HEK293 (cell line): ENCODE data around the gene SERPINA3.

Experiments used
- CTCF ChIA-PET: fragments of 350-600 bp; formaldehyde crosslinking; extraction: SDS; loops from one replicate; lab custom pipeline; 2021; ENCODE audit warnings: antibody characterized with exemption; lab: Yijun Ruan, JAX
- POLR2A ChIA-PET: fragments of 300-600 bp; formaldehyde crosslinking; extraction: SDS; loops from one replicate; lab custom pipeline; 2020; ENCODE audit warnings: antibody characterized with exemption, inconsistent platforms; lab: Yijun Ruan, JAX
- H3K27ac ChIP-seq: fragments of 200-500 bp; sonication (Bioruptor generic); 2 replicates; pipeline ENCODE4 v1.5.1; 2014; ENCODE audit warnings: low read depth, low read length, control low read depth, inconsistent platforms; ENCODE audit errors: extremely low read depth
- H3K36me3 ChIP-seq, 2 experiments: fragments of 200-500 bp in 1 of 2; sonication (Bioruptor generic) in 1 of 2; 1 replicate in 1 of 2; 2 replicates in 1 of 2; pipeline ENCODE4 v1.5.1; 2014 to 2017; ENCODE audit warnings: inconsistent platforms in 2 of 2, low read length in 2 of 2; ENCODE audit not compliant: control insufficient read depth in 2 of 2, insufficient read depth in 1 of 2
- H3K4me1 ChIP-seq: fragments of 200-500 bp; sonication (Bioruptor generic); 2 replicates; pipeline ENCODE4 v1.5.1; 2014; ENCODE audit warnings: mild to moderate bottlenecking, low read length, inconsistent platforms; ENCODE audit not compliant: control insufficient read depth, insufficient read depth
- H3K4me3 ChIP-seq: 2 replicates; pipeline ENCODE4 v1.5.1; 2011; ENCODE audit warnings: low read depth, mild to moderate bottlenecking, control low read depth, low read length, moderate library complexity
- H3K9me3 ChIP-seq: fragments of 200-500 bp; sonication (Bioruptor generic); 2 replicates; pipeline ENCODE4 v1.5.1; 2014; ENCODE audit warnings: low read depth, low read length, inconsistent platforms; ENCODE audit not compliant: control insufficient read depth, insufficient read depth
- AEBP2 ChIP-seq: fragments of 450-650 bp; formaldehyde crosslinking; IDR thresholded peaks from 2 replicates; pipeline ENCODE4 v1.5.1; 2016; ENCODE audit warnings: missing biosample characterization, missing genetic modification characterization, borderline replicate concordance
- EGR2 ChIP-seq: fragments of 450-650 bp; formaldehyde crosslinking; IDR thresholded peaks from 2 replicates; pipeline ENCODE4 v1.5.1; 2016; ENCODE audit warnings: low read depth, missing biosample characterization, missing genetic modification characterization
- GLIS1 ChIP-seq: fragments of 450-650 bp; formaldehyde crosslinking; IDR thresholded peaks from 2 replicates; pipeline ENCODE4 v1.5.1; 2016; ENCODE audit warnings: missing biosample characterization, missing genetic modification characterization
- KLF1 ChIP-seq: fragments of 450-650 bp; formaldehyde crosslinking; IDR thresholded peaks from 2 replicates; pipeline ENCODE4 v1.5.1; 2016; ENCODE audit warnings: missing biosample characterization, missing genetic modification characterization
- KLF10 ChIP-seq: fragments of 450-650 bp; IDR thresholded peaks from 2 replicates; pipeline ENCODE4 v1.5.1; 2018; ENCODE audit warnings: missing biosample characterization, mild to moderate bottlenecking, missing genetic modification characterization
- KLF9 ChIP-seq: fragments of 450-650 bp; formaldehyde crosslinking; IDR thresholded peaks from 2 replicates; pipeline ENCODE4 v1.5.1; 2016; ENCODE audit warnings: missing biosample characterization, missing genetic modification characterization, low read depth
- ZFHX2 ChIP-seq: fragments of 450-650 bp; formaldehyde crosslinking; conservative IDR thresholded peaks from 2 replicates; pipeline ENCODE4 v1.5.1; 2016; ENCODE audit warnings: missing biosample characterization, missing genetic modification characterization
- ZNF112 ChIP-seq: fragments of 450-650 bp; formaldehyde crosslinking; IDR thresholded peaks from 2 replicates; pipeline ENCODE4 v1.5.0; 2017; ENCODE audit warnings: missing biosample characterization, missing genetic modification characterization
- ZNF157 ChIP-seq: fragments of 450-650 bp; formaldehyde crosslinking; IDR thresholded peaks from 2 replicates; pipeline ENCODE4 v1.5.1; 2016; ENCODE audit warnings: missing biosample characterization, missing genetic modification characterization
- ZNF19 ChIP-seq: fragments of 450-650 bp; formaldehyde crosslinking; IDR thresholded peaks from 2 replicates; pipeline ENCODE4; 2016; ENCODE audit warnings: missing biosample characterization, missing genetic modification characterization, low read depth
- ZNF211 ChIP-seq: fragments of 450-650 bp; formaldehyde crosslinking; IDR thresholded peaks from 2 replicates; pipeline ENCODE4 v1.5.1; 2016; ENCODE audit warnings: low read depth, missing biosample characterization, missing genetic modification characterization
- ZNF274 ChIP-seq, 2 experiments: fragments of 200-500 bp in 1 of 2; fragments of 450-650 bp in 1 of 2; sonication (Bioruptor generic) in 1 of 2; formaldehyde crosslinking in 1 of 2; IDR thresholded peaks; 2 replicates each; pipeline versions ENCODE4 v1.5.1 to v1.6.1; 2014 to 2016; ENCODE audit warnings: borderline replicate concordance in 1 of 2, inconsistent platforms in 1 of 2, low read length in 1 of 2, missing biosample characterization in 1 of 2, missing genetic modification characterization in 1 of 2
- ZNF324 ChIP-seq: fragments of 450-650 bp; formaldehyde crosslinking; IDR thresholded peaks from 2 replicates; pipeline ENCODE4 v1.5.1; 2016; ENCODE audit warnings: missing biosample characterization, missing genetic modification characterization
- ZNF433 ChIP-seq: fragments of 450-650 bp; formaldehyde crosslinking; IDR thresholded peaks from 2 replicates; pipeline ENCODE4 v1.5.1; 2016; ENCODE audit warnings: missing biosample characterization, missing genetic modification characterization, low read depth
- ZNF561 ChIP-seq: fragments of 450-650 bp; IDR thresholded peaks from 2 replicates; pipeline ENCODE4 v1.5.1; 2018; ENCODE audit warnings: missing biosample characterization, missing genetic modification characterization, borderline replicate concordance
- ZNF645 ChIP-seq: fragments of 450-650 bp; formaldehyde crosslinking; IDR thresholded peaks from 2 replicates; pipeline ENCODE4; 2016; ENCODE audit warnings: missing biosample characterization, missing genetic modification characterization
- ZNF692 ChIP-seq: fragments of 450-650 bp; formaldehyde crosslinking; IDR thresholded peaks from 2 replicates; pipeline ENCODE4 v1.5.1; 2016; ENCODE audit warnings: missing biosample characterization, missing genetic modification characterization
- ZNF791 ChIP-seq: fragments of 450-650 bp; formaldehyde crosslinking; IDR thresholded peaks from 2 replicates; pipeline ENCODE4 v1.5.1; 2016; ENCODE audit warnings: missing biosample characterization, missing genetic modification characterization

The SERPINA3 gene

GRCh38 chr14:94624537-94625352 lies 12.6 kb downstream of the SERPINA3 start (continued):
- TF ChIP-seq KLF10 (no peak), ZNF433 (tag by site-specific recombination) (no peak), KLF9 (tag by site-specific recombination) (no peak), KLF1 (tag by site-specific recombination) (no peak), ZNF561 (tag by site-specific recombination) (no peak)
- TF ChIP-seq, all 188 proteins: peak for 0

GRCh38 chr14:94625353-94625635 lies 13.1 kb downstream of the SERPINA3 start:
- no peak overlapping the region for H3K4me3 ChIP-seq
- TF ChIP-seq ZNF692 (tag by site-specific recombination) (no peak), ZNF112 (tag by site-specific recombination) (no peak), ZNF791 (no peak), ZNF645 (tag by site-specific recombination) (no peak), ZNF324 (tag by site-specific recombination) (no peak), GLIS1 (tag by site-specific recombination) (no peak), EGR2 (tag by site-specific recombination) (no peak), ZNF211 (tag by site-specific recombination) (no peak), ZNF157 (tag by site-specific recombination) (no peak), ZNF19 (tag by site-specific recombination) (no peak), ZNF274 (IDR thresholded peaks at IDR 0.05; ENCODE audit: low read length) (no peak), ZNF274 (tag by site-specific recombination; IDR thresholded peaks at IDR 0.05; ENCODE audit: borderline replicate concordance) (no peak), AEBP2 (tag by site-specific recombination) (no peak)
- H3K36me3 ChIP-seq, result no peaks in the 10 kb centered on the region
- ChIA-PET CTCF (no interaction called here), POLR2A (no interaction called here)
- H3K27ac ChIP-seq, result no peak overlapping the region
- no peaks in the 10 kb centered on the region for H3K9me3 ChIP-seq
- no peaks in the 10 kb centered on the region for H3K4me1 ChIP-seq

- Histone ChIP-seq H3K4me3 (no peak overlapping the region), H3K36me3 (no peaks in the 10 kb centered on the region), H3K9me3 (no peaks in the 10 kb centered on the region), H3K4me1 (no peaks in the 10 kb centered on the region), H3K27ac (no peak overlapping the region)
- POLR2A ChIA-PET, result no interaction called here
- CTCF ChIA-PET, result interaction anchor here (1.2 kb wide), 1 partner anchor 13 kb away, joined by 3 read pairs; no protein-coding TSS in a partner anchor
- TF ChIP-seq KLF1 (tag by site-specific recombination), result no peak
- TF ChIP-seq ZFHX2 (tag by site-specific recombination), result 0 out of 2 replicates have a peak, but pooled peaks have one; percentile 15
Observed at GRCh38 chr14:94628578-94628977, 16.4 kb downstream of the SERPINA3 start.
